ENCODE results near the gene NUDT3. TPM values are rescaled to one million over a fixed set of nuclear protein-coding genes. Genes with fewer than 3 reads are reported as not detected.
A peak's percentile ranks its signal among the peaks of the same experiment; 100 is the strongest.
"Not testable (repeated sequence)": the region's sequence is repeated elsewhere in the genome, so short reads cannot be mapped to it uniquely, and the experiment has no call there.

Gene NUDT3
- total and polyA plus RNA-seq, 4 experiments from 2014 or later, result 7.0 to 25.9 (median 18.0) TPM

DNA sequence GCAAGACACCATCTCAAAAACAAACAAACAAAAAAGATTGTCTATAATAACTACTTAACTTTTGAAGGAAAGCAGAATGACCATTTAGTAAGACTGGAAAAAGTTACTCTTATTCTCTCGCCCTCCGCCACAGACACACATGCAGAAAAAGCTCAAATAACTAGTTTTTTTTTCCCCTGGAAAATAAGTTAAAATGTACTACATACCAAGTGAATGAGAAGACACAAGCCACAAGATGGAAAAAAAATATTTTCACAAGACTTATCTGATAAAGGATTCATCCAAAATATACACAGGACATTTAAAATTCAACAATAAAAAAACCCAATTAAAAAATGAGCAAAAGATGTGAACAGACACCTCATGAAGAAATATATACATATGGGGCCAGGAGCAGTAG, 31.9 kb downstream of the NUDT3 start:
- no peaks in the 10 kb centered on the region for H3K36me3 Mint-ChIP-seq
- no peaks in the 10 kb centered on the region for H3K27me3 ChIP-seq (ENCODE audit: insufficient read depth, low read length)
- no peak overlapping the region for H3K4me3 ChIP-seq (ENCODE audit: low read length in 2 of 2)
- ChIA-PET CTCF (ENCODE audit: partially characterized antibody) (no interaction called here), POLR2A (ENCODE audit: partially characterized antibody) (no interaction called here)
- no peak overlapping the region for H3K27ac ChIP-seq (ENCODE audit: low read depth, low read length)
- H3K4me3 Mint-ChIP-seq, result peak overlapping the region in 2 of 8 donors; percentile 1 to 11
- H3K9me3 Mint-ChIP-seq, result no peaks in the 10 kb centered on the region
- DNase-seq, result no peak
- intact Hi-C loops (cut with micrococcal nuclease), result no loop called here
- peaks cover 11% of the 10 kb centered on the region for H3K4me1 ChIP-seq (ENCODE audit: insufficient read depth, low read length)
- H3K27me3 Mint-ChIP-seq, result no peaks in the 10 kb centered on the region
- peak overlapping the region in 2 of 7 donors; percentile 33 to 56 for H3K27ac Mint-ChIP-seq
- H3K36me3 ChIP-seq (ENCODE audit: insufficient read depth, low read length), result no peaks in the 10 kb centered on the region
- no peaks in the 10 kb centered on the region for H3K9me3 ChIP-seq (ENCODE audit: control insufficient read depth in 1 of 2, low read length in 2 of 2)
- peaks cover 32 to 54% (median 38%) of the 10 kb centered on the region in 4 donors for H3K4me1 Mint-ChIP-seq

DNA sequence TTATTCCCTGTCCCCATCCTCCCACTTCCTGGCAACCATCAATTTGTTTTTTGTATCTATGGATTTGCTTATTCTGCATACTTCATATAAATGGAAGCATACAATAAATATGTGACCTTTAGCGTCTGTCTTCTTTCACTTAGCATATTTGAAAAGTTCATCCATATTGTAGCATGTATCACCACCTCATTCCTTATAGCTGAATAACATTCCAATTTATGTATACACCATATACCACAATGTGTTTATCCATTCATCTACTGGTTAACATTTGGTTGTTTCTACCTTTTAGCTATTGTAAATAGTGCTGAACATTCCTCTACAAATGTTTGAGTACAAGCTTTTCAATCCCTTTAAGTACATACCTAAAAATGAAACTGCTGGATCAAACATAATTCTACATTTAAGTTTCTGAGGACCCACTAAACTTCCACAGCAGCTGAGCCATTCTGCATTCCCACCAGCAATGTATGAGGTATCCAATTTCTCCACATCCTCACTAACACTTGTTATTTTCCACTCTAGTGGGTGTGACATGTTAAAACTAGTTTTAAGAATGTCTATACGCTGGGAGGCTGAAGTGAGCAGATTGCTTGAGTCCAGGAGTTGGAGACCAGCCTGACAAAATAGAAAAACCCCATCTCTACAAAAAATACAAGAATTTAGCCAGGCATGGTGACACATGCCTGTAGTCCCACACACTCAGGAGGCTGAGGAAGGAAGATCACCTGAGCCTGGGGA, 32.9 kb downstream of the NUDT3 start:
- intact Hi-C loops (cut with micrococcal nuclease), result no loop called here
- Histone ChIP-seq H3K4me3 (ENCODE audit: low read length in 2 of 2) (no peak overlapping the region), H3K9me3 (ENCODE audit: control insufficient read depth in 1 of 2, low read length in 2 of 2) (no peaks in the 10 kb centered on the region), H3K4me1 (ENCODE audit: insufficient read depth, low read length) (peaks cover 11% of the 10 kb centered on the region), H3K36me3 (ENCODE audit: insufficient read depth, low read length) (no peaks in the 10 kb centered on the region), H3K27ac (ENCODE audit: low read depth, low read length) (no peak overlapping the region), H3K27me3 (ENCODE audit: insufficient read depth, low read length) (no peaks in the 10 kb centered on the region)
- Mint-ChIP-seq H3K27me3 (no peaks in the 10 kb centered on the region), H3K36me3 (no peaks in the 10 kb centered on the region), H3K27ac (peak overlapping the region in 2 of 7 donors; percentile 46 to 73), H3K4me1 (peaks cover 32 to 50% (median 36%) of the 10 kb centered on the region in 4 donors), H3K4me3 (no peak overlapping the region), H3K9me3 (no peaks in the 10 kb centered on the region)
- DNase-seq, result no peak
- POLR2A ChIA-PET (ENCODE audit: partially characterized antibody), result no interaction called here
- CTCF ChIA-PET (ENCODE audit: partially characterized antibody), result no interaction called here

DNA sequence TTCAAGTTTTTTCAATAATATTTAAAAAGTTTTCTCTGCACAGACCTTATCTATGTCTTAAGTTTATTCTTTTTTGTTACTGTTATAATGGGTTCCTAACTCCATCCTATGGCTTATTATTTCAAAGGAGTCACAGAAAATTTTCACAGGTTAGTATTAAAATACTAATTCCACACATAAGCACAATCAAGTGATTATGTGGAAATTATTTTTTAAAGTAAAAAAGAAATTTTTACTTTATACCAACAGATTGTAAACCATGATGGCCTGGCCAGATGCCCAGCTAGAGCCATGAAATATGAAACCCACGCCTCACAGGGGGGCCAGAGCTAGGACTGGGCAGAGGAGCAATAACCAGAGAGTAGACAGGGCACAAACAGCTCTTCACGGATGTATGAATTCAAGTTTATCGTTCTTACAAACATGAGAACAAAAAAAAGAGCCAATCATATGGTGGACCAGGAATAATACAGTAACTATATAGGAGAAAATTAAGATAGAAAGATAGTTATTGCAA, 34.0 kb downstream of the NUDT3 start:
- intact Hi-C loops (cut with micrococcal nuclease), result no loop called here
- peaks cover 25 to 38% (median 29%) of the 10 kb centered on the region in 4 donors for H3K4me1 Mint-ChIP-seq
- no peaks in the 10 kb centered on the region for H3K27me3 Mint-ChIP-seq
- Histone ChIP-seq H3K27me3 (ENCODE audit: insufficient read depth, low read length) (no peaks in the 10 kb centered on the region), H3K4me3 (ENCODE audit: low read length in 2 of 2) (no peak overlapping the region), H3K9me3 (ENCODE audit: control insufficient read depth in 1 of 2, low read length in 2 of 2) (no peaks in the 10 kb centered on the region), H3K36me3 (ENCODE audit: insufficient read depth, low read length) (no peaks in the 10 kb centered on the region), H3K27ac (ENCODE audit: low read depth, low read length) (no peak overlapping the region), H3K4me1 (ENCODE audit: insufficient read depth, low read length) (peaks cover 9% of the 10 kb centered on the region)
- DNase-seq, result no peak
- H3K4me3 Mint-ChIP-seq, result no peak overlapping the region
- H3K36me3 Mint-ChIP-seq, result no peaks in the 10 kb centered on the region
- H3K27ac Mint-ChIP-seq, result no peak overlapping the region
- H3K9me3 Mint-ChIP-seq, result no peaks in the 10 kb centered on the region
- CTCF ChIA-PET (ENCODE audit: partially characterized antibody), result no interaction called here
- POLR2A ChIA-PET (ENCODE audit: partially characterized antibody), result no interaction called here

DNA sequence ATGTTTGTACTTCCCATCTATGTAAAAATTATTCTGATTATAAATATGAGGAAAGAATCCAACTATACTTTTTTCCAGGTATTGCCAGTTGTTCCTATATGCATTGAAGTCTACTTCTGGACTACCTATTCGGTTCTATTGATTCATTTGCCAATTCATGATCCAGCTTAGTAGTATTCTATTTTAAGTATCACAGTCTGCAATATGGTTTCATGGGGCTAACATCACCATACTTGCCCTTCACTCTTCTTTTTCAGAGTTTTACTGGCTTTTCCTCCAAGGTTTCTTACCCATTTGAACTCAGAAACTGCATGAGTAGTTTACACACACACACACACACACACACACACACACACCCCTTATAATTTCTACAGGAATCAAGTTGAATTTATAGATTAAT, 34.5 kb downstream of the NUDT3 start:
- H3K4me1 ChIP-seq (ENCODE audit: insufficient read depth, low read length), result peaks cover 4% of the 10 kb centered on the region
- H3K4me1 Mint-ChIP-seq, result peaks cover 21 to 37% (median 24%) of the 10 kb centered on the region in 4 donors
- no peaks in the 10 kb centered on the region for H3K27me3 ChIP-seq (ENCODE audit: insufficient read depth, low read length)
- no peak overlapping the region for H3K27ac ChIP-seq (ENCODE audit: low read depth, low read length)
- no peak for DNase-seq
- H3K27ac Mint-ChIP-seq, result no peak overlapping the region
- H3K36me3 Mint-ChIP-seq, result no peaks in the 10 kb centered on the region
- no peaks in the 10 kb centered on the region for H3K9me3 Mint-ChIP-seq
- CTCF ChIA-PET (ENCODE audit: partially characterized antibody), result no interaction called here
- H3K4me3 ChIP-seq (ENCODE audit: low read length in 2 of 2), result no peak overlapping the region
- H3K27me3 Mint-ChIP-seq, result no peaks in the 10 kb centered on the region
- intact Hi-C loops (cut with micrococcal nuclease), result no loop called here
- no peaks in the 10 kb centered on the region for H3K9me3 ChIP-seq (ENCODE audit: control insufficient read depth in 1 of 2, low read length in 2 of 2)
- no peaks in the 10 kb centered on the region for H3K36me3 ChIP-seq (ENCODE audit: insufficient read depth, low read length)
- H3K4me3 Mint-ChIP-seq, result no peak overlapping the region
- POLR2A ChIA-PET (ENCODE audit: partially characterized antibody), result interaction anchor here (0.6 to 0.7 kb wide), 2 partner anchors 18 to 286 kb away, joined by 3 to 5 read pairs; no protein-coding TSS in a partner anchor

DNA sequence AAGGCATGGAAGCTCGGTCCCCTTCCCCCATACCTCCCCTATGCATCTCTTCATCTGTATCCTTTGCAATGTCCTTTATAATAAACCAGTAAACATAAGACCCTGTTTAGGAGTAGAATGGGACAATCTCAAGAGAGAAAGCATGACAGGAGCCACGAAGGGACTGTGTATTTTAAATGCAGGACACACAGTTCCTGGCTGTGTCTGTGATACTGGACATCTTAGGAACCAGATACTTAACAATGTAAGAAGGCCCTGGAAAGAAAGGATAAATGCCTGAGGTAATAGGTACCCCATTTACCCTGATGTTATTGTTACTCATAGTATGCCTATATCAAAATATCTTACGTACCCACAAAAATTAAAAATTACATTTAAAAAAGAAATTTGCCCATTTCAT, 36.6 kb downstream of the NUDT3 start:
- POLR2A ChIA-PET (ENCODE audit: partially characterized antibody), result no interaction called here

DNA sequence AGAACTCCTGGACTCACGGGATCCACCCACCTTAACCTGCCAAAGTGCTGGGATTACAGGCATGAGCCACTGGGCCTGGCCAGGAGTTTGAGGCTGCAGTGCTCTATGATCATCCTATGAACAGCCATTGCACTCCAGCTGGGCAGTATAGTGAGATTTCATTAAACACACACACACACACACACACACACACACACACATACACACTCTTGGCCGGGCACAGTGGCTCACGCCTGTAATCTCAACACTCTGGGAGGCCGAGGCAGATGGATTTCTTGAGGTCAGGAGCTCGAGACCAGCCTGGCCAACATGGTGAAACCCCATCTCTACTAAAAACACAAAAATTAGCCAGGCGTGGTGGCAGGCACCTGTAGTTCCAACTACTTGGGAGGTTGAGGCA, 38.2 kb downstream of the NUDT3 start:
- H3K36me3 Mint-ChIP-seq; H3K4me3 ChIP-seq (ENCODE audit: low read length in 2 of 2); H3K27me3 ChIP-seq (ENCODE audit: insufficient read depth, low read length); H3K9me3 Mint-ChIP-seq; CTCF ChIA-PET (ENCODE audit: partially characterized antibody); H3K27ac ChIP-seq (ENCODE audit: low read depth, low read length); POLR2A ChIA-PET (ENCODE audit: partially characterized antibody); H3K27me3 Mint-ChIP-seq; H3K9me3 ChIP-seq (ENCODE audit: control insufficient read depth in 1 of 2, low read length in 2 of 2); H3K36me3 ChIP-seq (ENCODE audit: insufficient read depth, low read length); intact Hi-C loops (cut with micrococcal nuclease); H3K4me3 Mint-ChIP-seq; DNase-seq; H3K4me1 ChIP-seq (ENCODE audit: insufficient read depth, low read length): not testable (repeated sequence)
- Mint-ChIP-seq H3K4me1 (peaks cover 2 to 20% (median 8%) of the 10 kb centered on the region in 4 donors), H3K27ac (peak overlapping the region in 1 of 7 donors; percentile 18)

More for the DNA sequence above, 36.6 kb downstream of the NUDT3 start:
- CTCF ChIA-PET (ENCODE audit: partially characterized antibody), result interaction anchor here (1.1 kb wide), 1 partner anchor 8 kb away, joined by 3 read pairs; no protein-coding TSS in a partner anchor
- H3K36me3 ChIP-seq (ENCODE audit: insufficient read depth, low read length), result no peaks in the 10 kb centered on the region
- H3K4me3 Mint-ChIP-seq, result no peak overlapping the region
- no peaks in the 10 kb centered on the region for H3K36me3 Mint-ChIP-seq
- H3K27ac ChIP-seq (ENCODE audit: low read depth, low read length), result no peak overlapping the region
- no peaks in the 10 kb centered on the region for H3K9me3 Mint-ChIP-seq
- no peak overlapping the region for H3K4me3 ChIP-seq (ENCODE audit: low read length in 2 of 2)
- no peaks in the 10 kb centered on the region for H3K27me3 ChIP-seq (ENCODE audit: insufficient read depth, low read length)
- no peaks in the 10 kb centered on the region for H3K27me3 Mint-ChIP-seq
- no peaks in the 10 kb centered on the region for H3K9me3 ChIP-seq (ENCODE audit: control insufficient read depth in 1 of 2, low read length in 2 of 2)
- no peak for DNase-seq
- intact Hi-C loops (cut with micrococcal nuclease), result no loop called here
- H3K27ac Mint-ChIP-seq, result no peak overlapping the region
- peaks cover 13 to 32% (median 15%) of the 10 kb centered on the region in 4 donors for H3K4me1 Mint-ChIP-seq
- H3K4me1 ChIP-seq (ENCODE audit: insufficient read depth, low read length), result peaks cover 5% of the 10 kb centered on the region

DNA sequence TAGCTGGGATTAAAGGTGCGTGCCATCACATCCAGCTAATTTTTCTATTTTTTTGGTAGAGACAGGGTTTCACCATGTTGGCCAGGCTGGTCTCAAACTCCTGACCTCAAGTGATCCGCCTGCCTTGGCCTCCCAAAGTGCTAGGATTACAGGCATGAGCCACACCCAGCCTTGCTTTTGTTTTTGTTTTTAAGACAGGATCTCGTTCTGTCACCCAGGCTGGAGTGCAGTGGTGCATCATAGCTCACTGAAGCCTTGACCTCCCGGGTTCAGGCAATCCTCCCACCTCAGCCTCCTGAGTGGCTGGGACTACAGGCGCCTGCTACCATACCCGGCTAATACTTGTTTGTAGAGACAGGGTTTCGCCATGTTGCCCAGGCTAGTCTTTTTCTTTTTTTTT, 38.9 kb downstream of the NUDT3 start:
- POLR2A ChIA-PET (ENCODE audit: partially characterized antibody), result interaction anchor here (0.6 kb wide), 1 partner anchor 13 kb away, joined by 3 read pairs; no protein-coding TSS in a partner anchor
- peaks cover 3 to 19% (median 11%) of the 10 kb centered on the region in 4 donors for H3K4me1 Mint-ChIP-seq
- H3K27ac Mint-ChIP-seq; H3K36me3 ChIP-seq (ENCODE audit: insufficient read depth, low read length); H3K27me3 ChIP-seq (ENCODE audit: insufficient read depth, low read length); H3K9me3 Mint-ChIP-seq; intact Hi-C loops (cut with micrococcal nuclease); H3K4me3 ChIP-seq (ENCODE audit: low read length in 2 of 2); H3K4me3 Mint-ChIP-seq; H3K27me3 Mint-ChIP-seq; H3K27ac ChIP-seq (ENCODE audit: low read depth, low read length); H3K9me3 ChIP-seq (ENCODE audit: control insufficient read depth in 1 of 2, low read length in 2 of 2); CTCF ChIA-PET (ENCODE audit: partially characterized antibody); H3K4me1 ChIP-seq (ENCODE audit: insufficient read depth, low read length); H3K36me3 Mint-ChIP-seq; DNase-seq: not testable (repeated sequence)
